GM12801 (cell line): Measurements from ENCODE around the gene NEUROG1.

Experiments used
- CTCF ChIP-seq: IDR thresholded peaks from one replicate; pipeline ENCODE4 v1.5.1; 2011; ENCODE audit warnings: control low read depth; ENCODE audit not compliant: insufficient read length; ENCODE audit errors: extremely low read depth

Gene NEUROG1

GRCh38 chr5:135498637-135498995, 37.1 kb downstream of the NEUROG1 start:
- TF ChIP-seq CTCF = no peak

- TF ChIP-seq CTCF = no peak
Measured at GRCh38 chr5:135497971-135498636, 37.7 kb downstream of the NEUROG1 start.

- no peak for TF ChIP-seq CTCF
Measured at GRCh38 chr5:135494196-135494595, 41.6 kb downstream of the NEUROG1 start.

- no peak for TF ChIP-seq CTCF
Measured at GRCh38 chr5:135493406-135494180, 42.2 kb downstream of the NEUROG1 start.

GRCh38 chr5:135492319-135492626, 43.5 kb downstream of the NEUROG1 start:
- no peak for TF ChIP-seq CTCF

GRCh38 chr5:135491552-135492318, 44.0 kb downstream of the NEUROG1 start:
- TF ChIP-seq CTCF = no peak

- TF ChIP-seq CTCF = no peak
Measured at GRCh38 chr5:135491038-135491551, 44.7 kb downstream of the NEUROG1 start.
